Neuron (in vitro differentiated cells): ENCODE measurements around the gene UBA52.
A peak's percentile ranks its signal among the peaks of the same experiment; 100 is the strongest.

ENCODE experiments used
- H2AFZ ChIP-seq: one replicate; pipeline ENCODE4 v1.6.1; 2013; ENCODE audit warnings: low read depth, mild to moderate bottlenecking, inconsistent platforms, low read length, moderate library complexity
- H3K27me3 ChIP-seq: one replicate; pipeline ENCODE4 v1.6.1; 2013; ENCODE audit warnings: low read length; ENCODE audit not compliant: insufficient read depth
- H3K36me3 ChIP-seq: one replicate; pipeline ENCODE4 v1.6.1; 2013; ENCODE audit warnings: low read length; ENCODE audit not compliant: insufficient read depth
- H3K4me1 ChIP-seq: one replicate; pipeline ENCODE4 v1.6.1; 2013; ENCODE audit warnings: low read length; ENCODE audit not compliant: insufficient read depth
- H3K4me3 ChIP-seq: 2 replicates; pipeline ENCODE4 v1.5.1; 2013; ENCODE audit warnings: mild to moderate bottlenecking, low read length, moderate library complexity
- H3K9me3 ChIP-seq: one replicate; pipeline ENCODE4 v1.6.1; 2013; ENCODE audit warnings: low read length

UBA52 gene

GRCh38 chr19:18610245-18610555 lies 38.5 kb downstream of the UBA52 start:
- Histone ChIP-seq H3K4me3 (no peak overlapping the region), H3K36me3 (no peaks in the 10 kb centered on the region), H3K27me3 (peaks cover 84% of the 10 kb centered on the region), H3K4me1 (peaks cover 36% of the 10 kb centered on the region), H3K9me3 (no peaks in the 10 kb centered on the region), H2AFZ (no peak overlapping the region)

DNA sequence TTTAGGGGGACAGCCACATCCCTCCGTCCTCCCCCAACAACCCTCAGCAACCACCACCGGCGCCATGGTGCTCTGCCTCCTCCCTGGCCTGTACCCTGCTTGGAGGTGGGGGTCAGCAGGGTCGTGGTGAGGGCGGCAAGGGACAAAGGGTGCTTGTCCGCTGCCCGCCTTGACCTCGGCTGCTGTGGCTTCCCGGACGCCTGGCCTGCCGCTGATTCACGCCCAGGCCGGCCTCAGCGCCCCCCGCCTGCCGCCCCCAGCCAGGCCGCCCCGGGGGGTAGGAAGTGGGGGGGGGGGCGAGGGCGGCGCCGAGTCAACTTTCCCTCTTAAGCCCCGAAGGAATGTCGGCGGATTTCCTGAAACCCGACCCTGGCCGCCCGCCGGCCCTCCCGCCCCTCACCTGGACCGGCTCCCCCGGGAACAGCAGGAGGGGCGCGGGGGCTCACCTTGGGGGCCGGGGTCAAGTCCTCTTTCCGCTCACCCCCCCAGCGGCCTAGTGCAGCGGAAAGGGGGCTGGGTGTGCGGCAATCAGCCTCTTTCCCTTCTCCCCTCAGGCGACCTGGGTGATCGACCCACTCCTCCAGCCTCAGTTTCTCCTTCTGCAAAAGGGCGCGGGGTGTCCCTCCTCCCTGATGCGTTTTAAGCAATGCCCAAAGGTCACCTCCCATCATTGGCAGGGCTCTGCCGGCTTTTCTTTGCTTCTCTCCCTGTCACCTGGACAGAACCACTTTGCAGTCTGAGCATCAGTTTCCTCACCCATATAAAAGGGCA lies 39.1 kb downstream of the UBA52 start:
- Histone ChIP-seq H3K4me3 (no peak overlapping the region), H3K4me1 (peaks cover 36% of the 10 kb centered on the region), H2AFZ (no peak overlapping the region), H3K9me3 (no peaks in the 10 kb centered on the region), H3K36me3 (no peaks in the 10 kb centered on the region), H3K27me3 (peaks cover 80% of the 10 kb centered on the region)

DNA sequence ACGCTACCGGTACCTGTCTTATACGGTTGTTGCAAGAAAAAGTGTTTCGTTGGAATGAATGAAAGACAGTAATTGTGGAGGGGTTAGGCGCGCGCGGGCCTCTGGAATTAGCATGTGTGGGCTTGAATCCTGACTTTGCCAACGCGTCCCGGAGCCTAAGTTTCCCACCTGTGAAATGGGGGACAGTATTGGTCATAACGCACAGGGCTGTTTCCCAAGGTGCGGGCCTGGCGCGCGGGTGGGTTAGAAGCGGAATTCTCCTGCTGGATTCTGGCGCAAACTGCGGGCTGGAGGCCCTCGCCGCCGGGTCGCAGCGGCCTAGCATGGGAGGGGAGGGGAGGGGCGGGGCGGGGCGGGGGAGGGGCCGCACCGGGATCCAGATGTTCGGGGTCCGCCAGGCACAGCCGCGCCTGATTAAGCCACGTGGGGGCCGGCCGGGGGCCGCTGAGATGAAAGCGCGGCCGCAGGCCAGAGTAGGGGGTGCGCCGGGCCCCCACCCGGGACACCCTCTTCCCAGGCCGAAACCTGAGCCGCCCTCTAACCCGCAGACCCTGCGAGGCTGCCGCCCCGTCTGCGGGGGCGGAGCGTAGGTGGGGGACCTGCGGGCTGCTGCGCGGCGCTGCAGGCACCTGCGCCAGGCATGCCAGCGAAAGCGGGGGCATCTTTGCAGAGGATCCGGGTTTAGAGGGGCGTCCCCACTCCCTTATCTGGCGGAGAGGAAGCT lies 39.8 kb downstream of the UBA52 start:
- H3K36me3 ChIP-seq: no peaks in the 10 kb centered on the region
- peaks cover 78% of the 10 kb centered on the region for H3K27me3 ChIP-seq
- H3K4me3 ChIP-seq: peak overlapping the region; percentile 53
- peaks cover 36% of the 10 kb centered on the region for H3K4me1 ChIP-seq
- H3K9me3 ChIP-seq: peaks cover 3% of the 10 kb centered on the region
- H2AFZ ChIP-seq: no peak overlapping the region

- Histone ChIP-seq H3K4me3 (peak overlapping the region; percentile 53), H3K4me1 (peaks cover 36% of the 10 kb centered on the region), H3K9me3 (peaks cover 3% of the 10 kb centered on the region), H2AFZ (peak overlapping the region; percentile 90), H3K36me3 (no peaks in the 10 kb centered on the region), H3K27me3 (peaks cover 74% of the 10 kb centered on the region)
These were observed 40.6 kb downstream of the UBA52 start for GRCh38 chr19:18612051-18612771.

- Histone ChIP-seq H3K9me3 (peaks cover 5% of the 10 kb centered on the region), H3K4me1 (peaks cover 36% of the 10 kb centered on the region), H3K27me3 (peaks cover 67% of the 10 kb centered on the region), H2AFZ (peak within 1 kb of the TSS; percentile 90), H3K36me3 (no peaks in the 10 kb centered on the region), H3K4me3 (peak within 1 kb of the TSS; percentile 53)
These were observed 41.3 kb downstream of the UBA52 start, which contains the start of gene TMEM59L for GRCh38 chr19:18612772-18613588. Gene TMEM59L (plus strand): TSS chr19:18612870. CDS start chr19:18612959, 89 bp downstream.

DNA sequence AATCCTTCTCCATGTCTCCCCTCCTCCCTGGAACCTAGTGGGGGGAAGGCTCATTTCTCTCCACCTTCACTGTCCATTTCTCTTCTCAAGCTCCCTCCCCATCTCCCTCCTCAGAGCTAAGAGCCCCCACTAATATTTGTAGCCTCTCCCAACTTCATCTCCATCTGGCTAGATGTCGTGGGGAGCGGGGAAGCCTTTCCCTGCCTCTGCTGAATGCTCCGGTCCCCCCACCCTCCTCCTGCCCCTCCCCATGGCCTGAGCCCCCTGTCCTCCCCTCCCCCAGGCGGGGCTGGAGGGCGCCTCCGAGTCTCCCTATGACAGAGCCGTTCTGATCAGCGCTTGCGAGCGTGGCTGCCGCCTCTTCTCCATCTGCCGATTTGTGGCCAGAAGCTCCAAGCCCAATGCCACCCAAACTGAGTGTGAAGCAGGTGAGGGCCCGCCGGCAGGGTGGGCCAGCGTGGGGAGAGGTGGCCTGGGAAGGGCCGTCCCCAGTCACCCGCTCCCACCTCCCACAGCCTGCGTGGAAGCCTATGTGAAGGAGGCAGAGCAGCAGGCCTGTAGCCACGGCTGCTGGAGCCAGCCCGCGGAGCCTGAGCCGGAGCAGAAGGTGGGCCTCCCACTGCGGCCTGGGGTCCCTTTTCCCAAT lies 42.1 kb downstream of the UBA52 start:
- Histone ChIP-seq H2AFZ (no peak overlapping the region), H3K4me1 (peaks cover 36% of the 10 kb centered on the region), H3K9me3 (peaks cover 5% of the 10 kb centered on the region), H3K4me3 (peak overlapping the region; percentile 53), H3K36me3 (no peaks in the 10 kb centered on the region), H3K27me3 (peaks cover 59% of the 10 kb centered on the region)

DNA sequence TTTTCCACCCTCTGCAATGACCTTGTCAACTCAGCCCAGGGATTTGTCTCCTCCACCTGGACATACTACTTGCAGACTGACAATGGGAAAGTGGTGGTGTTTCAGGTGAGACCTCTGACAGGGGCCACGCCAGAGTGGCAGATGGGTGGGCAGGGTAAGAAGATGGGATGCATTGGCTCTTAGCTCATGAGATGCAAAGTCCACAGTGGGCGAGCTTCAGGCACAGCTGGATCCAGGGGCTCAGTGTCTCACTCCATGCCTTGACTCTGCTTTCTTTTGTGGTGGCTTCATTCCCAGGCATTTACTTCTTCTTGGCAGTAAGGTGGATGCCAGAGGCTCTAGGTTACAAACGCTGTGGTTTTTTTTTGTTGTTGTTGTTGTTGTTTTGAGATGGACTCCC lies 44.4 kb downstream of the UBA52 start:
- Histone ChIP-seq H3K4me3 (no peak overlapping the region), H2AFZ (no peak overlapping the region), H3K9me3 (peaks cover 5% of the 10 kb centered on the region), H3K4me1 (peaks cover 27% of the 10 kb centered on the region), H3K36me3 (no peaks in the 10 kb centered on the region), H3K27me3 (peaks cover 36% of the 10 kb centered on the region)

GRCh38 chr19:18617562-18617961 lies 45.9 kb downstream of the UBA52 start:
- no peaks in the 10 kb centered on the region for H3K36me3 ChIP-seq
- peaks cover 23% of the 10 kb centered on the region for H3K27me3 ChIP-seq
- peaks cover 5% of the 10 kb centered on the region for H3K9me3 ChIP-seq
- no peak overlapping the region for H2AFZ ChIP-seq
- peaks cover 12% of the 10 kb centered on the region for H3K4me1 ChIP-seq
- no peak overlapping the region for H3K4me3 ChIP-seq

- Histone ChIP-seq H3K4me3 (no peak overlapping the region), H3K4me1 (peaks cover 8% of the 10 kb centered on the region), H3K9me3 (peaks cover 5% of the 10 kb centered on the region), H2AFZ (no peak overlapping the region), H3K27me3 (peaks cover 18% of the 10 kb centered on the region), H3K36me3 (no peaks in the 10 kb centered on the region)
These were observed 46.6 kb downstream of the UBA52 start for GRCh38 chr19:18618236-18618635.

DNA sequence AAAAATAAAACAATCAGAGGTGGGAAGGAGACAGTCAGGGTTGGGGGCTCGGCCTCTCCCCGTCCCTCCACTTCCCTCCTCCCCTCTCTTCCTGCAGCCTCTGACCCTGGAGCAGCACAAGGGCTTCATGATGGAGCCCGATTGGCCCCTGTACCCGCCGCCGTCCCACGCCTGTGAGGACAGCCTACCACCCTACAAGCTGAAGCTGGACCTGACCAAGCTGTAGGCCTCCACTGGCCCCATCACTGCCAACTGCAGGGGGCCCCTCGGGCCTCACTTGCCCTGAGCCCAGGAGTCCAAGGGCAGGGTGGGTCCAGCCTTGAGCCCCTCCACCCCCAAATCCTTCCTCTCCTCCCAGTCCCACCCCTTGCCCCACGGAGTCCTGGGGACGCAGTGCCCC lies 48.7 kb downstream of the UBA52 start:
- no peak overlapping the region for H2AFZ ChIP-seq
- H3K4me3 ChIP-seq: no peak overlapping the region
- H3K27me3 ChIP-seq: peaks cover 4% of the 10 kb centered on the region
- peaks cover 5% of the 10 kb centered on the region for H3K9me3 ChIP-seq
- H3K4me1 ChIP-seq: no peaks in the 10 kb centered on the region
- no peaks in the 10 kb centered on the region for H3K36me3 ChIP-seq

DNA sequence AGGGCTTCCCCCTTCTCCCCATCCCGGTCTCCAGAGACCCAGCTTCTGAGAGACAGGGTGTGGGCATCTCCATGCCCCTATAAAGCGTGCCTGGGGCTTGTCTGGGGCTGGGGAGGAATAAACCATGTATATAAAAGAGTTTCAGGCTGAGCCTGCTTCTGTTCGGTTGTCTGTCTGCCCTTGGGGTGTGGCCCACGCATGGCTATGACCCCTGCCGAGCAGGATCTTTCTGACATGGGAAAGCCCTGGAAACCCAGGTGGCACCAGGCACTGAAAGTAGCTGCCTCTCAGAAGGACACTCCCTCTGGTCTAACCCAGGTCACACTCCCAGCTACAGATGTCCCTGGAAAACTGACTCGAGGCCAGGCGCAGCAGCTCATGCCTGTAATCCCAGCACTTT lies 49.2 kb downstream of the UBA52 start:
- Histone ChIP-seq H3K4me3 (no peak overlapping the region), H2AFZ (no peak overlapping the region), H3K36me3 (no peaks in the 10 kb centered on the region), H3K9me3 (peaks cover 4% of the 10 kb centered on the region), H3K27me3 (peaks cover 1% of the 10 kb centered on the region), H3K4me1 (no peaks in the 10 kb centered on the region)

- Histone ChIP-seq H2AFZ (no peak overlapping the region), H3K4me1 (peaks cover 13% of the 10 kb centered on the region), H3K27me3 (no peaks in the 10 kb centered on the region), H3K36me3 (no peaks in the 10 kb centered on the region), H3K4me3 (no peak overlapping the region), H3K9me3 (no peaks in the 10 kb centered on the region)
These were observed 55.2 kb downstream of the UBA52 start for GRCh38 chr19:18626906-18627305.
